Measurements from ENCODE around the gene KCNQ1. TPM values are rescaled to one million over a fixed set of nuclear protein-coding genes. Genes with fewer than 3 reads are reported as not detected.

KCNQ1 gene
- total and polyA plus RNA-seq, 2 of the 13 experiments (the other 11 are each of a cell fraction or from before 2014, with no cell fraction given), result 0.02 to 0.08 TPM

DNA sequence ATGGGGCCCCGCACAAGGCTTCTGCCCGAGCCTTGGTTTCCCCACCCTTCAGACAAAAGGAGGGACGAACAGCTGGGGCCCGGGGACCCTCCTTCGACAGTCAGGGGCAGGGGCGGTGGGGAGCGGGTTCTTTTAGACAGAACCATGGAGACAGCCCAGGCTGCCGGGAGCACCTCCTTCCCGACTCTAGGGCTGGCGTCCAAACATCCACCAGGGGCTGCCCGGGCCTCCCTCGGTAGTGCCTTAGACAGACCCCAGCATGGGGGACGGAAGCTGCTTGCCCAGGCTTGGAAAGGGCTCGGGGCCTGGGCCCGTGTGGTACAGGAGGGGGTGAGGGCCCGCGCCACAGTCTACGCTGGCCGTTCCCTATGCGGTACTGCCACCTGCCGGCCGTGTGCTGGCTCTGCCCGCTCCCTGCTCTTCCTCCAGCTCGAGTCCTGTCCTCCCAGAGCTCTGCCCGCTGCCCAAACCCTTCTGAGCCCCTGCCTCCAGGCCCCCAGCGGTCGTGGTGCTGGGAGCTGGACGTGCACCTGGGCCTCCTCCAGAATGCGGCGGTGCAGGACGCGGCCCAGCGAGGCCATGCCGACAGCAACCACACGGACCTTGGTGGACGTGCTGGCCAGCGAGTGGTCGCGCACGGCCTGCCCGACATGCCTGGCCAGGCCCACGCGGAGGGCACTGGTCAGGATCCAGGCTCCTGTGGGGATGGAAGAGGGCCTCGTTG, 24.1 kb upstream of the KCNQ1 start (continued):
- TF ChIP-seq, protein P1, sequence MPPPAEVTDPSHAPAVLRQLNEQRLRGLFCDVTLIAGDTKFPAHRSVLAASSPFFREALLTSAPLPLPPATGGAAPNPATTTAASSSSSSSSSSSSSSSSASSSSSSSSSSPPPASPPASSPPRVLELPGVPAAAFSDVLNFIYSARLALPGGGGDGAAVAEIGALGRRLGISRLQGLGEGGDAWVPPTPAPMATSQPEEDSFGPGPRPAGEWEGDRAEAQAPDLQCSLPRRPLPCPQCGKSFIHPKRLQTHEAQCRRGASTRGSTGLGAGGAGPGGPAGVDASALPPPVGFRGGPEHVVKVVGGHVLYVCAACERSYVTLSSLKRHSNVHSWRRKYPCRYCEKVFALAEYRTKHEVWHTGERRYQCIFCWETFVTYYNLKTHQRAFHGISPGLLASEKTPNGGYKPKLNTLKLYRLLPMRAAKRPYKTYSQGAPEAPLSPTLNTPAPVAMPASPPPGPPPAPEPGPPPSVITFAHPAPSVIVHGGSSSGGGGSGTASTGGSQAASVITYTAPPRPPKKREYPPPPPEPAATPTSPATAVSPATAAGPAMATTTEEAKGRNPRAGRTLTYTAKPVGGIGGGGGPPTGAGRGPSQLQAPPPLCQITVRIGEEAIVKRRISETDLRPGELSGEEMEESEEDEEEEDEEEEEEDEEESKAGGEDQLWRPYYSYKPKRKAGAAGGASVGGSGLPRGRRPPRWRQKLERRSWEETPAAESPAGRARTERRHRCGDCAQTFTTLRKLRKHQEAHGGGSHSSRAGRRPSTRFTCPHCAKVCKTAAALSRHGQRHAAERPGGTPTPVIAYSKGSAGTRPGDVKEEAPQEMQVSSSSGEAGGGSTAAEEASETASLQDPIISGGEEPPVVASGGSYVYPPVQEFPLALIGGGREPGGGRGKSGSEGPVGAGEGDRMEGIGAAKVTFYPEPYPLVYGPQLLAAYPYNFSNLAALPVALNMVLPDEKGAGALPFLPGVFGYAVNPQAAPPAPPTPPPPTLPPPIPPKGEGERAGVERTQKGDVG (CRISPR knock-in tag; IDR thresholded peaks at IDR 0.05; ENCODE audit: borderline replicate concordance), result no peak
- 0 out of 2 replicates have a peak, but pooled peaks have one; percentile 25 for TF ChIP-seq ZNF501 (CRISPR knock-in tag; IDR thresholded peaks at IDR 0.05)
- no peak for TF ChIP-seq HNRNPUL1 (IDR thresholded peaks at IDR 0.05; ENCODE audit: low read depth, low read length)
- TF ChIP-seq TARDBP (CRISPR knock-in tag; IDR thresholded peaks at IDR 0.05), result no peak
- TF ChIP-seq HDAC1 (CRISPR knock-in tag; IDR thresholded peaks at IDR 0.05), result no peak
- TF ChIP-seq KLF11 (CRISPR knock-in tag; IDR thresholded peaks at IDR 0.05), result no peak
- TF ChIP-seq, protein P2, sequence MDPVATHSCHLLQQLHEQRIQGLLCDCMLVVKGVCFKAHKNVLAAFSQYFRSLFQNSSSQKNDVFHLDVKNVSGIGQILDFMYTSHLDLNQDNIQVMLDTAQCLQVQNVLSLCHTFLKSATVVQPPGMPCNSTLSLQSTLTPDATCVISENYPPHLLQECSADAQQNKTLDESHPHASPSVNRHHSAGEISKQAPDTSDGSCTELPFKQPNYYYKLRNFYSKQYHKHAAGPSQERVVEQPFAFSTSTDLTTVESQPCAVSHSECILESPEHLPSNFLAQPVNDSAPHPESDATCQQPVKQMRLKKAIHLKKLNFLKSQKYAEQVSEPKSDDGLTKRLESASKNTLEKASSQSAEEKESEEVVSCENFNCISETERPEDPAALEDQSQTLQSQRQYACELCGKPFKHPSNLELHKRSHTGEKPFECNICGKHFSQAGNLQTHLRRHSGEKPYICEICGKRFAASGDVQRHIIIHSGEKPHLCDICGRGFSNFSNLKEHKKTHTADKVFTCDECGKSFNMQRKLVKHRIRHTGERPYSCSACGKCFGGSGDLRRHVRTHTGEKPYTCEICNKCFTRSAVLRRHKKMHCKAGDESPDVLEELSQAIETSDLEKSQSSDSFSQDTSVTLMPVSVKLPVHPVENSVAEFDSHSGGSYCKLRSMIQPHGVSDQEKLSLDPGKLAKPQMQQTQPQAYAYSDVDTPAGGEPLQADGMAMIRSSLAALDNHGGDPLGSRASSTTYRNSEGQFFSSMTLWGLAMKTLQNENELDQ (CRISPR knock-in tag; IDR thresholded peaks at IDR 0.05; ENCODE audit: borderline replicate concordance), result no peak
- no peak for TF ChIP-seq REPIN1 (CRISPR knock-in tag; IDR thresholded peaks at IDR 0.05; ENCODE audit: borderline replicate concordance, low read depth)
- TF ChIP-seq KLF15 (CRISPR knock-in tag; IDR thresholded peaks at IDR 0.05; ENCODE audit: borderline replicate concordance), result no peak
- no peak for TF ChIP-seq ZKSCAN1 (IDR thresholded peaks at IDR 0.05; ENCODE audit: low read length)
- peak; percentile 31; the same call in 1 of the 2 replicates for TF ChIP-seq MEF2D (CRISPR knock-in tag; IDR thresholded peaks at IDR 0.05)
- TF ChIP-seq, protein P3, sequence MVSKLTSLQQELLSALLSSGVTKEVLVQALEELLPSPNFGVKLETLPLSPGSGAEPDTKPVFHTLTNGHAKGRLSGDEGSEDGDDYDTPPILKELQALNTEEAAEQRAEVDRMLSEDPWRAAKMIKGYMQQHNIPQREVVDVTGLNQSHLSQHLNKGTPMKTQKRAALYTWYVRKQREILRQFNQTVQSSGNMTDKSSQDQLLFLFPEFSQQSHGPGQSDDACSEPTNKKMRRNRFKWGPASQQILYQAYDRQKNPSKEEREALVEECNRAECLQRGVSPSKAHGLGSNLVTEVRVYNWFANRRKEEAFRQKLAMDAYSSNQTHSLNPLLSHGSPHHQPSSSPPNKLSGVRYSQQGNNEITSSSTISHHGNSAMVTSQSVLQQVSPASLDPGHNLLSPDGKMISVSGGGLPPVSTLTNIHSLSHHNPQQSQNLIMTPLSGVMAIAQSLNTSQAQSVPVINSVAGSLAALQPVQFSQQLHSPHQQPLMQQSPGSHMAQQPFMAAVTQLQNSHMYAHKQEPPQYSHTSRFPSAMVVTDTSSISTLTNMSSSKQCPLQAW (CRISPR knock-in tag; IDR thresholded peaks at IDR 0.05), result peak; percentile 43; the same call in 1 of the 2 replicates
- TF ChIP-seq STAG1 (CRISPR knock-in tag; IDR thresholded peaks at IDR 0.05), result peak; percentile 98
- TF ChIP-seq, protein P4, sequence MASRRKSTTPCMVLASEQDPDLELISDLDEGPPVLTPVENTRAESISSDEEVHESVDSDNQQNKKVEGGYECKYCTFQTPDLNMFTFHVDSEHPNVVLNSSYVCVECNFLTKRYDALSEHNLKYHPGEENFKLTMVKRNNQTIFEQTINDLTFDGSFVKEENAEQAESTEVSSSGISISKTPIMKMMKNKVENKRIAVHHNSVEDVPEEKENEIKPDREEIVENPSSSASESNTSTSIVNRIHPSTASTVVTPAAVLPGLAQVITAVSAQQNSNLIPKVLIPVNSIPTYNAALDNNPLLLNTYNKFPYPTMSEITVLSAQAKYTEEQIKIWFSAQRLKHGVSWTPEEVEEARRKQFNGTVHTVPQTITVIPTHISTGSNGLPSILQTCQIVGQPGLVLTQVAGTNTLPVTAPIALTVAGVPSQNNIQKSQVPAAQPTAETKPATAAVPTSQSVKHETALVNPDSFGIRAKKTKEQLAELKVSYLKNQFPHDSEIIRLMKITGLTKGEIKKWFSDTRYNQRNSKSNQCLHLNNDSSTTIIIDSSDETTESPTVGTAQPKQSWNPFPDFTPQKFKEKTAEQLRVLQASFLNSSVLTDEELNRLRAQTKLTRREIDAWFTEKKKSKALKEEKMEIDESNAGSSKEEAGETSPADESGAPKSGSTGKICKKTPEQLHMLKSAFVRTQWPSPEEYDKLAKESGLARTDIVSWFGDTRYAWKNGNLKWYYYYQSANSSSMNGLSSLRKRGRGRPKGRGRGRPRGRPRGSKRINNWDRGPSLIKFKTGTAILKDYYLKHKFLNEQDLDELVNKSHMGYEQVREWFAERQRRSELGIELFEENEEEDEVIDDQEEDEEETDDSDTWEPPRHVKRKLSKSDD (CRISPR knock-in tag; IDR thresholded peaks at IDR 0.05; ENCODE audit: low read depth), result no peak
- TF ChIP-seq, protein P5, sequence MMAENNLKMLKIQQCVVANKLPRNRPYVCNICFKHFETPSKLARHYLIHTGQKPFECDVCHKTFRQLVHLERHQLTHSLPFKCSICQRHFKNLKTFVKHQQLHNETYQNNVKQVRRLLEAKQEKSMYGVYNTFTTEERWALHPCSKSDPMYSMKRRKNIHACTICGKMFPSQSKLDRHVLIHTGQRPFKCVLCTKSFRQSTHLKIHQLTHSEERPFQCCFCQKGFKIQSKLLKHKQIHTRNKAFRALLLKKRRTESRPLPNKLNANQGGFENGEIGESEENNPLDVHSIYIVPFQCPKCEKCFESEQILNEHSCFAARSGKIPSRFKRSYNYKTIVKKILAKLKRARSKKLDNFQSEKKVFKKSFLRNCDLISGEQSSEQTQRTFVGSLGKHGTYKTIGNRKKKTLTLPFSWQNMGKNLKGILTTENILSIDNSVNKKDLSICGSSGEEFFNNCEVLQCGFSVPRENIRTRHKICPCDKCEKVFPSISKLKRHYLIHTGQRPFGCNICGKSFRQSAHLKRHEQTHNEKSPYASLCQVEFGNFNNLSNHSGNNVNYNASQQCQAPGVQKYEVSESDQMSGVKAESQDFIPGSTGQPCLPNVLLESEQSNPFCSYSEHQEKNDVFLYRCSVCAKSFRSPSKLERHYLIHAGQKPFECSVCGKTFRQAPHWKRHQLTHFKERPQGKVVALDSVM (CRISPR knock-in tag; IDR thresholded peaks at IDR 0.05), result no peak
- TF ChIP-seq ZFP41 (CRISPR knock-in tag; IDR thresholded peaks at IDR 0.05; ENCODE audit: borderline replicate concordance), result no peak

All from HepG2 (cell line).